Natural killer cell (primary cell): Measurements from ENCODE around the gene LINS1. TPM values are rescaled to one million over a fixed set of nuclear protein-coding genes. Genes with fewer than 3 reads are reported as not detected.

ENCODE experiments used
- ATAC-seq, 3 donors: fragments of 150-1000 bp in 2 of 3; fragments of 200-7000 bp in 1 of 3; cut with Tn5 transposase; 1 replicate in 1 of 3; 2 replicates in 2 of 3; pipeline ENCODE4 v1.10.0; 2021; ENCODE audit warnings: mild to moderate bottlenecking in 2 of 3, moderate library complexity in 2 of 3
- DNase-seq, 2 donors: peaks; one replicate each; pipeline versions ENCODE4 v3.0.0 to v3.0.0-alpha.2; 2013 to 2021; ENCODE audit warnings: mixed read lengths in 1 of 2
- H3K27ac ChIP-seq: one replicate; pipeline ENCODE4 v1.5.1; 2013; ENCODE audit warnings: mild to moderate bottlenecking, low read length
- H3K27me3 ChIP-seq: one replicate; pipeline ENCODE4 v1.6.1; 2013; ENCODE audit warnings: low read length; ENCODE audit not compliant: control insufficient read depth, insufficient read depth
- H3K36me3 ChIP-seq: one replicate; pipeline ENCODE4 v1.6.1; 2013; ENCODE audit warnings: low read length; ENCODE audit not compliant: control insufficient read depth, insufficient read depth
- H3K4me1 ChIP-seq: one replicate; pipeline ENCODE4 v1.6.1; 2013; ENCODE audit warnings: low read length; ENCODE audit not compliant: control insufficient read depth, insufficient read depth
- H3K4me3 ChIP-seq: one replicate; pipeline ENCODE4 v1.5.1; 2013; ENCODE audit warnings: low read length
- H3K9me3 ChIP-seq: one replicate; pipeline ENCODE4 v1.6.1; 2013; ENCODE audit warnings: low read length; ENCODE audit not compliant: control insufficient read depth, insufficient read depth
- H3K27ac Mint-ChIP-seq, 2 donors: one replicate each; pipeline ENCODE4 v1.8.0; 2022; ENCODE audit warnings: mild to moderate bottlenecking in 2 of 2, mixed read lengths in 2 of 2, moderate library complexity in 1 of 2
- H3K27me3 Mint-ChIP-seq, 2 donors: one replicate each; pipeline ENCODE4 v1.8.0; 2022; ENCODE audit warnings: low read depth in 2 of 2, mixed read lengths in 2 of 2
- H3K36me3 Mint-ChIP-seq: one replicate; pipeline ENCODE4 v1.8.0; 2022; ENCODE audit warnings: mixed read lengths
- H3K4me1 Mint-ChIP-seq, 2 donors: one replicate each; pipeline ENCODE4 v1.8.0; 2022; ENCODE audit warnings: mixed read lengths in 2 of 2
- H3K4me3 Mint-ChIP-seq: one replicate; pipeline ENCODE4 v1.8.0; 2022; ENCODE audit warnings: mild to moderate bottlenecking, moderate library complexity, mixed read lengths
- H3K9me3 Mint-ChIP-seq, 2 donors: one replicate each; pipeline ENCODE4 v1.8.0; 2022; ENCODE audit warnings: mixed read lengths in 2 of 2
- CTCF ChIP-seq: fragments of 200-600 bp; IDR thresholded peaks from one replicate; pipeline ENCODE4 v1.8.0; 2022; ENCODE audit warnings: antibody characterized with exemption
- WGBS: methylation state at CpG from one replicate; pipeline ENCODE4 v1.1.7; 2013; ENCODE audit warnings: missing lambda C conversion rate; ENCODE audit not compliant: insufficient coverage; 5-methylcytosine and 5-hydroxymethylcytosine counted together
- intact Hi-C: fragments of 100-400 bp; cut with micrococcal nuclease; formaldehyde crosslinking; loops from one replicate; pipeline ENCODE4 v1.14.2; 2022
- total RNA-seq, 4 donors: library from RNA; stranded (reverse); fragments of 120-200 nt in 1 of 4; gene quantifications; one replicate each; pipeline versions ENCODE4 v1.2.3 to v1.2.4, GENCODE V29; 2013 to 2022

Gene LINS1
- total RNA-seq, 3 donors from 2014 or later (not counting 1 experiment from before 2014, with no cell fraction given), result 26.1 to 28.2 (median 26.7) TPM

DNA sequence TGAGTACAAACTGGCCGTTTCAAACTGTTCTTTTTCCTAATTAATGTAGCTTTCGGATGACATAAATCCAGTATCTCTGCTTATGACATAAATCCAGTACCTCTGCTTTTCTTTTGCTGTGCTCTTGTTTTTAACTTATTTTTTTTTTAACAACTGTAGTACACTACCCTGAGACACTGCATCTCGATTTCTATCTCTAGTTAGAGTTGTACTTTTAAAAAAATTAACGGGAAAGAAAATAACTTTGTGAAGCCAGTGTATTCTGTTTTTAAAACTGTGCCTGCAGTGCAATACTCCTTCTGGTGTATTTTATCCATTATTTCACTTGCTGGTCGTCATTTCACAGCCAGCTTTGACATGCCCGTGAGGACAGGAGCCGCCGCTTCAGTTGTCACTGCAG is 47.0 kb upstream of the LINS1 start:
- peaks cover 16 to 21% of the 10 kb centered on the region in 2 donors for H3K4me1 Mint-ChIP-seq
- H3K36me3 Mint-ChIP-seq, result no peaks in the 10 kb centered on the region
- DNase-seq (no peak), ATAC-seq (no peak)
- TF ChIP-seq CTCF, result no peak
- Histone ChIP-seq H3K9me3 (no peaks in the 10 kb centered on the region), H3K4me1 (no peaks in the 10 kb centered on the region), H3K4me3 (no peak overlapping the region), H3K27ac (no peak overlapping the region), H3K36me3 (peaks cover 16% of the 10 kb centered on the region), H3K27me3 (no peaks in the 10 kb centered on the region)
- no peaks in the 10 kb centered on the region for H3K9me3 Mint-ChIP-seq
- H3K27ac Mint-ChIP-seq, result no peak overlapping the region
- WGBS, result 92% methylated on average over 8 of the region's 8 CpGs
- intact Hi-C loops, result no loop called here
- H3K4me3 Mint-ChIP-seq, result no peak overlapping the region
- H3K27me3 Mint-ChIP-seq, result no peaks in the 10 kb centered on the region

DNA sequence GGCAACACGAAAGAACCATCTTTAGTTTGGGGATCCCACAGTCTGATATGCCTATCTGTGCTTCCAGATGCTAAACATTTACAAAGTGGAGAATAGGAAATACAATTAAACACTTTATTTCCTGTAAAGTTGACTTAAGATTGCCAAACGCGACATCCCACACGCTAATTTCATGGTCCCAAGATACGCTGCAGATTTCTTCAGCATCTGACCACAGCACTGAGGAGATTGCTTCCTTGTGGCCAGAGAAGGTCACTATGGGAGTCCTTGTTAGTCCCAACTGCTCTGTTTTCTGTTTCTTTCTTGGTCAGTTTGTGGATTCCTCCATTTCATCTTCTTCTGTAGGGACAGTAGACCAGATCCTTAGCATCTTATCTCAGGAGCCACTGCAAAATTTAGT is 43.7 kb upstream of the LINS1 start:
- ATAC-seq (no peak), DNase-seq (no peak)
- intact Hi-C loops, result no loop called here
- H3K27me3 ChIP-seq, result no peaks in the 10 kb centered on the region
- peaks cover 39% of the 10 kb centered on the region in 2 donors for H3K4me1 Mint-ChIP-seq
- H3K27me3 Mint-ChIP-seq, result no peaks in the 10 kb centered on the region
- no peaks in the 10 kb centered on the region for H3K9me3 Mint-ChIP-seq
- WGBS, result 94% methylated on average over 5 of the region's 5 CpGs
- no peaks in the 10 kb centered on the region for H3K9me3 ChIP-seq
- no peak overlapping the region for H3K4me3 Mint-ChIP-seq
- peaks cover 16% of the 10 kb centered on the region for H3K36me3 ChIP-seq
- no peak overlapping the region for H3K27ac ChIP-seq
- no peak overlapping the region for H3K4me3 ChIP-seq
- no peaks in the 10 kb centered on the region for H3K36me3 Mint-ChIP-seq
- TF ChIP-seq CTCF, result no peak
- no peak overlapping the region for H3K27ac Mint-ChIP-seq
- H3K4me1 ChIP-seq, result no peaks in the 10 kb centered on the region

DNA sequence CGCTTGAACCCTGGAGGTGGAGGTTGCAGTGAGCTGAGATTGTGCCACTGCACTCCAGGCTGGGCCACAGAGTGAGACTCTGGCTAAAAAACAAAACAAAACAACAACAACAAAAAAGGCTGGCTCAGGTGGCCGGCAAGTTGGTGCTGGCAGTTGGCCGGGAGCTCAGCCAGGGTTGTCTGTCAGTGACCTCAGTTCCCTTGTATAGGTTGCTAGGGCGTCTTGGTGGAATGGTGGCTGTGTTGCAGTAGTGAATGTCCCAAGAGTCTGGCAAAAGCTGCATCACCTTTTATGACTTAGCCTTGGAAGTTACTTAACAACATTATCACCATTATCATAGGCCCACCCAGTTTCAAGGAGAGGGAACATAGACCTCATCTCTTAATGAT is 41.0 kb upstream of the LINS1 start:
- H3K27ac ChIP-seq, result no peak overlapping the region
- no peaks in the 10 kb centered on the region for H3K36me3 ChIP-seq
- peaks cover 43 to 45% of the 10 kb centered on the region in 2 donors for H3K4me1 Mint-ChIP-seq
- H3K27me3 ChIP-seq, result no peaks in the 10 kb centered on the region
- no peak overlapping the region for H3K4me3 ChIP-seq
- DNase-seq, result no peak
- H3K4me3 Mint-ChIP-seq, result no peak overlapping the region
- no peak for ATAC-seq
- H3K9me3 Mint-ChIP-seq, result no peaks in the 10 kb centered on the region
- H3K4me1 ChIP-seq, result no peaks in the 10 kb centered on the region
- 96% methylated on average over 4 of the region's 4 CpGs for WGBS
- H3K9me3 ChIP-seq, result no peaks in the 10 kb centered on the region
- no peaks in the 10 kb centered on the region for H3K36me3 Mint-ChIP-seq
- intact Hi-C loops, result no loop called here
- TF ChIP-seq CTCF, result no peak
- H3K27me3 Mint-ChIP-seq, result no peaks in the 10 kb centered on the region
- H3K27ac Mint-ChIP-seq, result no peak overlapping the region

DNA sequence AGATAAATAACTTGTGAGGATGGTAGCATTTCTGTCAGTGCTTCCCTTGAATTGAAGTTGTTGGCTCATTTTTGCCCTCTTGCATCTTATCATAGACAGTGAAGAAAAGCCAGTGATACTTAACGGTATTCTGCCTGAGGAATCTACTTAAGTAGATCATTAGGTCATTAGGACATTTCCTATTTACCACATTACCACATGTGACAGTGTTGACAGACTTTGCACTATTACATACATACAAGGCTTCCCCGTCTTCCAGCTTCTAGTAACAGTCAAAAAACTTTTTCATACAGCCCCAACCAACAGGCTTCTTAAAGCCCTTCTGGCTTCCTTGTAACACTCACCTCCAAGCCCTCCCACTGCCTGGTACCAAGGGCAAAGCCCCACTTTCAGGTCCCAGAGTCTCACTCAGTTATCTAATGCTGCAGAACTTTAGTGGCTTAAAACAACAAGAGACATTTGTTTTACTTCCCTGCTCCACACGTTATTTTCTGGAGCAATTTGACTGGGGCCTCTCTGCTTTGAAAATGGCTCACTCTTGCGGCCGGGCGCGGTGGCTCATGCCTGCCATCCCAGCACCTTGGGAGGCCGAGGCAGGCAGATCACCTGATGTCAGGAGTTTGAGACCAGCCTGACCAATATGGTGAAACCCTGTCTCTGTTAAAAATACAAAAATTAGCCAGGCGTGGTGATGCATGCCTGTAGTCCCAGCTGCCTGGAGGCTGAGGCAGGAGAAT is 40.4 kb upstream of the LINS1 start:
- Mint-ChIP-seq H3K9me3 (no peaks in the 10 kb centered on the region), H3K36me3 (no peaks in the 10 kb centered on the region), H3K27me3 (no peaks in the 10 kb centered on the region), H3K4me1 (peaks cover 43 to 45% of the 10 kb centered on the region in 2 donors), H3K4me3 (no peak overlapping the region), H3K27ac (no peak overlapping the region)
- no peaks in the 10 kb centered on the region for H3K4me1 ChIP-seq
- intact Hi-C loops, result no loop called here
- no peaks in the 10 kb centered on the region for H3K36me3 ChIP-seq
- ATAC-seq (no peak), DNase-seq (no peak)
- WGBS, result 89% methylated on average over 9 of the region's 9 CpGs
- no peaks in the 10 kb centered on the region for H3K9me3 ChIP-seq
- no peak for TF ChIP-seq CTCF
- H3K27me3 ChIP-seq, result no peaks in the 10 kb centered on the region
- no peak overlapping the region for H3K4me3 ChIP-seq
- H3K27ac ChIP-seq, result no peak overlapping the region
